AG04450 (cell line): ENCODE data around the gene FMNL2. TPM values are rescaled to one million over a fixed set of nuclear protein-coding genes. Genes with fewer than 3 reads are reported as not detected.

ENCODE experiments used
- CTCF ChIA-PET: fragments of 300-600, 350-600 bp; formaldehyde crosslinking; extraction: SDS; loops from one replicate; lab custom pipeline; 2022; ENCODE audit warnings: antibody characterized with exemption, inconsistent platforms; lab: Charles Lee
- POLR2A ChIA-PET: fragments of 350-600 bp; formaldehyde crosslinking; extraction: SDS; loops from one replicate; lab custom pipeline; 2021; ENCODE audit warnings: antibody characterized with exemption, inconsistent platforms; lab: Yijun Ruan, JAX
- DNase-seq: peaks from one replicate; pipeline ENCODE4 v3.0.0-alpha.2; 2011; ENCODE audit warnings: low read depth, low spot score
- H3K27ac ChIP-seq: one replicate; pipeline ENCODE4 v1.5.1; 2012; ENCODE audit warnings: low read depth, low read length, control low read depth
- H3K27me3 ChIP-seq: one replicate; pipeline ENCODE4 v1.6.0; 2012; ENCODE audit warnings: low read length; ENCODE audit not compliant: control insufficient read depth, insufficient read depth
- H3K4me3 ChIP-seq: 2 replicates; pipeline ENCODE4 v1.5.1; 2011; ENCODE audit warnings: mild to moderate bottlenecking, low read depth, low read length, control low read depth
- H3K9me3 ChIP-seq: 2 replicates; pipeline ENCODE4 v1.5.1; 2012; ENCODE audit warnings: low read length; ENCODE audit not compliant: control insufficient read depth, insufficient read depth
- CTCF ChIP-seq: IDR thresholded peaks from 2 replicates; pipeline ENCODE4 v1.5.1; 2011; ENCODE audit warnings: low read depth, low read length, control low read depth, inconsistent platforms
- polyA plus RNA-seq: library from polyadenylated mRNA; depleted of rRNA; stranded (reverse); fragments of >200 nt; gene quantifications from 2 replicates; pipeline ENCODE4 v1.2.3, GENCODE V29; 2011

Gene FMNL2
- polyA plus RNA-seq, 1 experiment, result 22.0 TPM

- CTCF ChIA-PET, result no interaction called here
These were observed 105.1 kb downstream of the FMNL2 start for GRCh38 chr2:152440049-152440448.

GRCh38 chr2:152440460-152440859 is 105.5 kb downstream of the FMNL2 start:
- POLR2A ChIA-PET, result no interaction called here
- CTCF ChIA-PET, result no interaction called here
- no peak for DNase-seq
- H3K27me3 ChIP-seq, result no peaks in the 10 kb centered on the region
- no peak for TF ChIP-seq CTCF
- H3K9me3 ChIP-seq, result no peaks in the 10 kb centered on the region
- no peak overlapping the region for H3K4me3 ChIP-seq
- H3K27ac ChIP-seq, result no peak overlapping the region

More at GRCh38 chr2:152440049-152440448, 105.1 kb downstream of the FMNL2 start:
- no peak overlapping the region for H3K27ac ChIP-seq
- H3K9me3 ChIP-seq, result no peaks in the 10 kb centered on the region
- no peaks in the 10 kb centered on the region for H3K27me3 ChIP-seq
- no peak overlapping the region for H3K4me3 ChIP-seq
- TF ChIP-seq CTCF, result no peak
- DNase-seq, result no peak
- POLR2A ChIA-PET, result no interaction called here

- ChIA-PET CTCF (no interaction called here), POLR2A (no interaction called here)
- Histone ChIP-seq H3K9me3 (no peaks in the 10 kb centered on the region), H3K27me3 (no peaks in the 10 kb centered on the region), H3K27ac (no peak overlapping the region), H3K4me3 (no peak overlapping the region)
- no peak for DNase-seq
- TF ChIP-seq CTCF, result no peak
These were observed 107.0 kb downstream of the FMNL2 start for GRCh38 chr2:152441961-152442360.

GRCh38 chr2:152443771-152444170 is 108.8 kb downstream of the FMNL2 start:
- Histone ChIP-seq H3K27ac (no peak overlapping the region), H3K4me3 (no peak overlapping the region), H3K9me3 (no peaks in the 10 kb centered on the region), H3K27me3 (no peaks in the 10 kb centered on the region)
- CTCF ChIA-PET, result no interaction called here
- POLR2A ChIA-PET, result no interaction called here
- DNase-seq, result no peak
- TF ChIP-seq CTCF, result no peak

GRCh38 chr2:152444448-152444847 is 109.5 kb downstream of the FMNL2 start:
- H3K27me3 ChIP-seq, result no peaks in the 10 kb centered on the region
- no peak overlapping the region for H3K4me3 ChIP-seq
- CTCF ChIA-PET, result no interaction called here
- TF ChIP-seq CTCF, result no peak
- DNase-seq, result no peak
- H3K27ac ChIP-seq, result no peak overlapping the region
- no peaks in the 10 kb centered on the region for H3K9me3 ChIP-seq
- POLR2A ChIA-PET, result no interaction called here
